ENCODE measurements around the gene FLRT1.

FLRT1 gene

GRCh38 chr11:64072403-64072802, 36.7 kb downstream of the FLRT1 start:
- no peaks in the 10 kb centered on the region for H3K36me3 ChIP-seq (ENCODE audit: control insufficient read depth in 1 of 2, insufficient read depth in 2 of 2, low read length in 2 of 2)
- peaks cover 0 to 11% of the 10 kb centered on the region in 2 donors for H3K4me1 ChIP-seq (ENCODE audit: control insufficient read depth in 1 of 2, insufficient read depth in 2 of 2, low read length in 2 of 2)
- no peak overlapping the region for H3K27ac ChIP-seq (ENCODE audit: low read length)
- no peaks in the 10 kb centered on the region for H3K9me3 ChIP-seq (ENCODE audit: control insufficient read depth in 1 of 2, low read length in 2 of 2)
- H3K4me3 ChIP-seq (ENCODE audit: low read depth in 1 of 2, low read length in 2 of 2) = no peak overlapping the region
- H3K27me3 ChIP-seq (ENCODE audit: low read depth, low read length) = no peaks in the 10 kb centered on the region

GRCh38 chr11:64072871-64073270, 37.1 kb downstream of the FLRT1 start:
- H3K9me3 ChIP-seq (ENCODE audit: control insufficient read depth in 1 of 2, low read length in 2 of 2) = no peaks in the 10 kb centered on the region
- H3K4me3 ChIP-seq (ENCODE audit: low read depth in 1 of 2, low read length in 2 of 2) = no peak overlapping the region
- H3K4me1 ChIP-seq (ENCODE audit: control insufficient read depth in 1 of 2, insufficient read depth in 2 of 2, low read length in 2 of 2) = peaks cover 0 to 11% of the 10 kb centered on the region in 2 donors
- H3K27ac ChIP-seq (ENCODE audit: low read length) = no peak overlapping the region
- H3K27me3 ChIP-seq (ENCODE audit: low read depth, low read length) = no peaks in the 10 kb centered on the region
- no peaks in the 10 kb centered on the region for H3K36me3 ChIP-seq (ENCODE audit: control insufficient read depth in 1 of 2, insufficient read depth in 2 of 2, low read length in 2 of 2)

GRCh38 chr11:64073542-64073941, 37.8 kb downstream of the FLRT1 start:
- Histone ChIP-seq H3K36me3 (ENCODE audit: control insufficient read depth in 1 of 2, insufficient read depth in 2 of 2, low read length in 2 of 2) (no peaks in the 10 kb centered on the region), H3K27ac (ENCODE audit: low read length) (no peak overlapping the region), H3K9me3 (ENCODE audit: control insufficient read depth in 1 of 2, low read length in 2 of 2) (no peaks in the 10 kb centered on the region), H3K4me1 (ENCODE audit: control insufficient read depth in 1 of 2, insufficient read depth in 2 of 2, low read length in 2 of 2) (peaks cover 0 to 11% of the 10 kb centered on the region in 2 donors), H3K27me3 (ENCODE audit: low read depth, low read length) (no peaks in the 10 kb centered on the region), H3K4me3 (ENCODE audit: low read depth in 1 of 2, low read length in 2 of 2) (no peak overlapping the region)

GRCh38 chr11:64074239-64074638, 38.5 kb downstream of the FLRT1 start:
- no peaks in the 10 kb centered on the region for H3K36me3 ChIP-seq (ENCODE audit: control insufficient read depth in 1 of 2, insufficient read depth in 2 of 2, low read length in 2 of 2)
- H3K4me3 ChIP-seq (ENCODE audit: low read depth in 1 of 2, low read length in 2 of 2) = no peak overlapping the region
- H3K27ac ChIP-seq (ENCODE audit: low read length) = no peak overlapping the region
- H3K9me3 ChIP-seq (ENCODE audit: control insufficient read depth in 1 of 2, low read length in 2 of 2) = no peaks in the 10 kb centered on the region
- H3K27me3 ChIP-seq (ENCODE audit: low read depth, low read length) = no peaks in the 10 kb centered on the region
- peaks cover 0 to 11% of the 10 kb centered on the region in 2 donors for H3K4me1 ChIP-seq (ENCODE audit: control insufficient read depth in 1 of 2, insufficient read depth in 2 of 2, low read length in 2 of 2)

- Histone ChIP-seq H3K27me3 (ENCODE audit: low read depth, low read length) (no peaks in the 10 kb centered on the region), H3K36me3 (ENCODE audit: control insufficient read depth in 1 of 2, insufficient read depth in 2 of 2, low read length in 2 of 2) (no peaks in the 10 kb centered on the region), H3K4me3 (ENCODE audit: low read depth in 1 of 2, low read length in 2 of 2) (no peak overlapping the region), H3K27ac (ENCODE audit: low read length) (no peak overlapping the region), H3K4me1 (ENCODE audit: control insufficient read depth in 1 of 2, insufficient read depth in 2 of 2, low read length in 2 of 2) (peaks cover 0 to 11% of the 10 kb centered on the region in 2 donors), H3K9me3 (ENCODE audit: control insufficient read depth in 1 of 2, low read length in 2 of 2) (no peaks in the 10 kb centered on the region)
These were observed 41.0 kb downstream of the FLRT1 start for GRCh38 chr11:64076758-64077157.

- peaks cover 0 to 2% of the 10 kb centered on the region in 2 donors for H3K4me1 ChIP-seq (ENCODE audit: control insufficient read depth in 1 of 2, insufficient read depth in 2 of 2, low read length in 2 of 2)
- no peak overlapping the region for H3K27ac ChIP-seq (ENCODE audit: low read length)
- no peaks in the 10 kb centered on the region for H3K36me3 ChIP-seq (ENCODE audit: control insufficient read depth in 1 of 2, insufficient read depth in 2 of 2, low read length in 2 of 2)
- no peaks in the 10 kb centered on the region for H3K9me3 ChIP-seq (ENCODE audit: control insufficient read depth in 1 of 2, low read length in 2 of 2)
- no peak overlapping the region for H3K4me3 ChIP-seq (ENCODE audit: low read depth in 1 of 2, low read length in 2 of 2)
- H3K27me3 ChIP-seq (ENCODE audit: low read depth, low read length) = no peaks in the 10 kb centered on the region
These were observed 41.9 kb downstream of the FLRT1 start for GRCh38 chr11:64077607-64078006.

- no peaks in the 10 kb centered on the region for H3K4me1 ChIP-seq (ENCODE audit: control insufficient read depth in 1 of 2, insufficient read depth in 2 of 2, low read length in 2 of 2)
- no peaks in the 10 kb centered on the region for H3K9me3 ChIP-seq (ENCODE audit: control insufficient read depth in 1 of 2, low read length in 2 of 2)
- no peak overlapping the region for H3K4me3 ChIP-seq (ENCODE audit: low read depth in 1 of 2, low read length in 2 of 2)
- no peaks in the 10 kb centered on the region for H3K27me3 ChIP-seq (ENCODE audit: low read depth, low read length)
- no peak overlapping the region for H3K27ac ChIP-seq (ENCODE audit: low read length)
- no peaks in the 10 kb centered on the region for H3K36me3 ChIP-seq (ENCODE audit: control insufficient read depth in 1 of 2, insufficient read depth in 2 of 2, low read length in 2 of 2)
These were observed 42.6 kb downstream of the FLRT1 start for GRCh38 chr11:64078284-64078683.

- no peaks in the 10 kb centered on the region for H3K27me3 ChIP-seq (ENCODE audit: low read depth, low read length)
- H3K4me3 ChIP-seq (ENCODE audit: low read depth in 1 of 2, low read length in 2 of 2) = no peak overlapping the region
- no peak overlapping the region for H3K27ac ChIP-seq (ENCODE audit: low read length)
- no peaks in the 10 kb centered on the region for H3K36me3 ChIP-seq (ENCODE audit: control insufficient read depth in 1 of 2, insufficient read depth in 2 of 2, low read length in 2 of 2)
- H3K9me3 ChIP-seq (ENCODE audit: control insufficient read depth in 1 of 2, low read length in 2 of 2) = no peaks in the 10 kb centered on the region
- H3K4me1 ChIP-seq (ENCODE audit: control insufficient read depth in 1 of 2, insufficient read depth in 2 of 2, low read length in 2 of 2) = no peaks in the 10 kb centered on the region
These were observed 43.2 kb downstream of the FLRT1 start for GRCh38 chr11:64078905-64079304.

- Histone ChIP-seq H3K36me3 (ENCODE audit: control insufficient read depth in 1 of 2, insufficient read depth in 2 of 2, low read length in 2 of 2) (no peaks in the 10 kb centered on the region), H3K4me1 (ENCODE audit: control insufficient read depth in 1 of 2, insufficient read depth in 2 of 2, low read length in 2 of 2) (no peaks in the 10 kb centered on the region), H3K9me3 (ENCODE audit: control insufficient read depth in 1 of 2, low read length in 2 of 2) (no peaks in the 10 kb centered on the region), H3K27ac (ENCODE audit: low read length) (no peak overlapping the region), H3K27me3 (ENCODE audit: low read depth, low read length) (no peaks in the 10 kb centered on the region), H3K4me3 (ENCODE audit: low read depth in 1 of 2, low read length in 2 of 2) (no peak overlapping the region)
These were observed 44.7 kb downstream of the FLRT1 start for GRCh38 chr11:64080390-64080789.

- Histone ChIP-seq H3K27me3 (ENCODE audit: low read depth, low read length) (no peaks in the 10 kb centered on the region), H3K27ac (ENCODE audit: low read length) (no peak overlapping the region), H3K4me1 (ENCODE audit: control insufficient read depth in 1 of 2, insufficient read depth in 2 of 2, low read length in 2 of 2) (peaks cover 3 to 6% of the 10 kb centered on the region in 2 donors), H3K36me3 (ENCODE audit: control insufficient read depth in 1 of 2, insufficient read depth in 2 of 2, low read length in 2 of 2) (no peaks in the 10 kb centered on the region), H3K9me3 (ENCODE audit: control insufficient read depth in 1 of 2, low read length in 2 of 2) (no peaks in the 10 kb centered on the region), H3K4me3 (ENCODE audit: low read depth in 1 of 2, low read length in 2 of 2) (no peak overlapping the region)
These were observed 46.2 kb downstream of the FLRT1 start for GRCh38 chr11:64081745-64082442.

GRCh38 chr11:64083398-64084080, 47.8 kb downstream of the FLRT1 start:
- Histone ChIP-seq H3K27ac (ENCODE audit: low read length) (no peak overlapping the region), H3K27me3 (ENCODE audit: low read depth, low read length) (no peaks in the 10 kb centered on the region), H3K9me3 (ENCODE audit: control insufficient read depth in 1 of 2, low read length in 2 of 2) (no peaks in the 10 kb centered on the region), H3K4me3 (ENCODE audit: low read depth in 1 of 2, low read length in 2 of 2) (no peak overlapping the region), H3K36me3 (ENCODE audit: control insufficient read depth in 1 of 2, insufficient read depth in 2 of 2, low read length in 2 of 2) (no peaks in the 10 kb centered on the region), H3K4me1 (ENCODE audit: control insufficient read depth in 1 of 2, insufficient read depth in 2 of 2, low read length in 2 of 2) (peaks cover 3 to 18% of the 10 kb centered on the region in 2 donors)

All from muscle layer of duodenum (tissue), 2 donors.